Loucy (cell line): Measurements from ENCODE around the gene RBM10.
"Not testable (repeated sequence)": the region's sequence is repeated elsewhere in the genome, so short reads cannot be mapped to it uniquely, and the experiment has no call there.

Source experiments
- H2AFZ ChIP-seq: fragments of 200-600 bp; sonication (generic); 2 replicates; pipeline ENCODE4 v1.6.0; 2016; ENCODE audit warnings: antibody characterized with exemption, mild to moderate bottlenecking, low read length, moderate library complexity
- H3F3A ChIP-seq: fragments of 200-600 bp; 2 replicates; pipeline ENCODE4 v1.6.0; 2016; ENCODE audit warnings: antibody characterized with exemption, low read depth, mild to moderate bottlenecking
- H3K27me3 ChIP-seq: fragments of 200-600 bp; sonication (generic); 2 replicates; pipeline ENCODE4 v1.6.1; 2014; ENCODE audit warnings: low read length, mild to moderate bottlenecking; ENCODE audit not compliant: insufficient read depth, poor library complexity, severe bottlenecking
- H3K36me3 ChIP-seq: fragments of 200-600 bp; sonication (generic); 2 replicates; pipeline ENCODE4 v1.6.1; 2016; ENCODE audit warnings: low read length; ENCODE audit not compliant: insufficient read depth
- H3K4me1 ChIP-seq: fragments of 200-600 bp; sonication (generic); 2 replicates; pipeline ENCODE4 v1.5.1; 2014; ENCODE audit warnings: low read length, mild to moderate bottlenecking; ENCODE audit not compliant: insufficient read depth, poor library complexity, severe bottlenecking
- H3K4me2 ChIP-seq: fragments of 200-600 bp; sonication (generic); 2 replicates; pipeline ENCODE4 v1.6.0; 2014; ENCODE audit warnings: antibody characterized with exemption, low read length, low read depth, mild to moderate bottlenecking; ENCODE audit not compliant: poor library complexity, severe bottlenecking
- H3K4me3 ChIP-seq: fragments of 200-600 bp; sonication (generic); 2 replicates; pipeline ENCODE4 v1.5.1; 2014; ENCODE audit warnings: low read length, mild to moderate bottlenecking, mixed read lengths; ENCODE audit not compliant: poor library complexity, severe bottlenecking
- H3K79me2 ChIP-seq: fragments of 200-600 bp; sonication (generic); 2 replicates; pipeline ENCODE4 v1.6.1; 2014; ENCODE audit warnings: low read length; ENCODE audit not compliant: insufficient read depth
- H3K9ac ChIP-seq: fragments of 200-600 bp; sonication (generic); 2 replicates; pipeline ENCODE4 v1.6.0; 2014; ENCODE audit warnings: mild to moderate bottlenecking, low read depth, low read length, moderate library complexity; ENCODE audit not compliant: poor library complexity, severe bottlenecking
- H3K9me2 ChIP-seq: fragments of 200-600 bp; sonication (generic); replicated peaks from 2 replicates; pipeline ENCODE4 v1.6.1; 2016; ENCODE audit warnings: low read depth, low read length, mixed read lengths
- H3K9me3 ChIP-seq: fragments of 200-600 bp; sonication (generic); 2 replicates; pipeline ENCODE4 v1.6.1; 2014; ENCODE audit warnings: mild to moderate bottlenecking, antibody characterized with exemption, low read length, low read depth; ENCODE audit not compliant: insufficient read depth
- H4K20me1 ChIP-seq: fragments of 200-600 bp; sonication (generic); 2 replicates; pipeline ENCODE4 v1.6.0; 2014; ENCODE audit warnings: antibody characterized with exemption, low read length, mild to moderate bottlenecking; ENCODE audit not compliant: insufficient read depth, poor library complexity, severe bottlenecking
- CTCF ChIP-seq: fragments of 200-600 bp; sonication (generic); conservative IDR thresholded peaks from 2 replicates; pipeline ENCODE4 v1.5.1; 2014; ENCODE audit warnings: mild to moderate bottlenecking, antibody characterized with exemption, low read length
- EZH2phosphoT487 ChIP-seq: fragments of 200-600 bp; IDR thresholded peaks from 2 replicates; pipeline ENCODE4 v1.6.1; 2018; ENCODE audit warnings: antibody characterized with exemption, mild to moderate bottlenecking, moderate library complexity, borderline replicate concordance

The RBM10 gene

GRCh38 chrX:47101206-47101605 lies 43.8 kb upstream of the RBM10 start:
- Histone ChIP-seq H3K9me3 (no peaks in the 10 kb centered on the region), H3K27me3 (no peaks in the 10 kb centered on the region), H3F3A (no peaks in the 10 kb centered on the region), H3K4me1 (no peaks in the 10 kb centered on the region), H3K4me2 (no peak overlapping the region), H4K20me1 (no peaks in the 10 kb centered on the region), H3K36me3 (no peaks in the 10 kb centered on the region), H3K4me3 (no peak overlapping the region), H3K9ac (no peak overlapping the region), H3K9me2 (no peaks in the 10 kb centered on the region), H3K79me2 (no peaks in the 10 kb centered on the region), H2AFZ (no peak overlapping the region)
- no peak for TF ChIP-seq EZH2phosphoT487
- no peak for TF ChIP-seq CTCF

- not testable (repeated sequence) for H3K4me3 ChIP-seq, H3K4me1 ChIP-seq, H4K20me1 ChIP-seq, H3F3A ChIP-seq, H3K9me3 ChIP-seq, H3K9ac ChIP-seq, H3K79me2 ChIP-seq, H3K27me3 ChIP-seq, H3K4me2 ChIP-seq, H2AFZ ChIP-seq, H3K36me3 ChIP-seq, H3K9me2 ChIP-seq
Measured at GRCh38 chrX:47110936-47111615, 33.9 kb upstream of the RBM10 start.

GRCh38 chrX:47112316-47112954 lies 32.6 kb upstream of the RBM10 start:
- TF ChIP-seq CTCF: no peak
- no peak for TF ChIP-seq EZH2phosphoT487
- Histone ChIP-seq H2AFZ (no peak overlapping the region), H3K9me2 (no peaks in the 10 kb centered on the region), H3K4me2 (no peak overlapping the region), H3K4me3 (no peak overlapping the region), H3K9me3 (no peaks in the 10 kb centered on the region), H3K27me3 (no peaks in the 10 kb centered on the region), H3K4me1 (no peaks in the 10 kb centered on the region), H3K79me2 (no peaks in the 10 kb centered on the region), H3F3A (no peaks in the 10 kb centered on the region), H3K9ac (no peak overlapping the region), H4K20me1 (no peaks in the 10 kb centered on the region), H3K36me3 (no peaks in the 10 kb centered on the region)

- H3K27me3 ChIP-seq, H3K9me3 ChIP-seq: not testable (repeated sequence)
Measured at GRCh38 chrX:47116551-47117110, 28.4 kb upstream of the RBM10 start.

GRCh38 chrX:47124466-47124865 lies 20.6 kb upstream of the RBM10 start:
- H3K9me2 ChIP-seq, H4K20me1 ChIP-seq, H3K9ac ChIP-seq, H3K4me1 ChIP-seq, H3K79me2 ChIP-seq, H3F3A ChIP-seq, H3K4me2 ChIP-seq, H3K4me3 ChIP-seq, H3K27me3 ChIP-seq, H3K36me3 ChIP-seq, H3K9me3 ChIP-seq, H2AFZ ChIP-seq: not testable (repeated sequence)

More at GRCh38 chrX:47116551-47117110, 28.4 kb upstream of the RBM10 start:
- H3K4me3 ChIP-seq, H3K36me3 ChIP-seq, H3K9ac ChIP-seq, H2AFZ ChIP-seq, H3K9me2 ChIP-seq, H3F3A ChIP-seq, H3K4me1 ChIP-seq, H3K79me2 ChIP-seq, H4K20me1 ChIP-seq, H3K4me2 ChIP-seq: not testable (repeated sequence)
